ENCODE measurements around the gene ACTRT2. TPM values are rescaled to one million over a fixed set of nuclear protein-coding genes. Genes with fewer than 3 reads are reported as not detected.

Gene ACTRT2
- total RNA-seq, 1 experiment from 2014 or later = not detected

DNA sequence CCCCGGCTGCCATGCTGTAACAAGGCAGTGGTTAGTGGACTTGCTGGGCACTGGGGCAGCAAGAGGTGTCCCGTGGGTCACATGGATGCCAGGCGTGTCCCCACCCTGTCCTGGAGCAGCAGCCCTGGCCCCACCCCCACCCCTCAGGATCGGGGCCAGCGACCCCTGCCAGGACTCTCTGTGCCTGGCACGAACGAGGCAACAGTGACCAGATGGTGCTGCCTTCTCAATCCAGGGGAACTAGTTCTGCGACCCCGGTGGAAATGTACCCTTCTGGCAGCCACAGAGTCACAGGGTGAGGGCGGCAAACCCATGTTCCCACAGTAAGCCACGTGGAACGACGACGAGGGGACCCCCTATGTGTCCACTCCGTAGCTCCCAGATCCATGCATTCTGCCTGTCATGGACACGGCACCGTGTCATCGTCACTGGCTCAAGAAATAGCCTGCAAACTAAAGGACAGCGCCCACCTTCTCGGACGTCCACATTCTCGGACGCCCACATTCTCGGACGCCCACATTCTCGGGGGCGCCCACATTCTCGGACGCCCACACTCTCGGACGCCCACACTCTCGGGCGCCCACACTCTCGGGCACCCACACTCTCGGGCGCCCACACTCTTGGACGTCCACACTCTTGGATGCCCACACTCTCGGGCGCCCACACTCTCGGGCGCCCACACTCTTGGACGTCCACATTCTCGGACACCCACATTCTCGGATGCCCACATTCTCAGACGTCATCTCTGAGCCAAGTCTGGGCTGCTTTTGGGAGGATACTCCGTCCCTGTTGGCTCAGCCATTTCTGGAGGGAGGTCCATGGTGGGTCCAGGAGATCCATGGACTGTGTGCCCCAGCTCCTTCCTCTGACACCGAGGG is 19.6 kb upstream of the ACTRT2 start:
- no CpG with 5 or more reads among the region's 47 CpGs for WGBS (ENCODE audit: extremely low coverage, insufficient read length, low lambda C conversion rate)
- Histone ChIP-seq H3K23me2 (ENCODE audit: insufficient read length, low read depth, low read length, poor library complexity, severe bottlenecking) (peaks cover 3% of the 10 kb centered on the region), H3K4me1 (ENCODE audit: insufficient read depth, low read length) (no peaks in the 10 kb centered on the region), H2BK20ac (ENCODE audit: low read depth, low read length, poor library complexity, severe bottlenecking) (no peak overlapping the region), H4K5ac (ENCODE audit: insufficient read length, low read depth, low read length) (no peak overlapping the region), H3K27ac (ENCODE audit: insufficient read length, low read depth, low read length) (no peak overlapping the region), H4K91ac (ENCODE audit: insufficient read length, low read depth, low read length) (no peak overlapping the region), H3K56ac (ENCODE audit: insufficient read length, low read depth, low read length) (no peak overlapping the region), H3K18ac (ENCODE audit: insufficient read length, low read depth, low read length) (no peak overlapping the region), H3K23ac (ENCODE audit: insufficient read length, low read depth, low read length) (no peak overlapping the region), H3K14ac (ENCODE audit: insufficient read depth, low read length) (no peak overlapping the region), H2BK15ac (ENCODE audit: low read depth, low read length) (no peak overlapping the region), H3K79me1 (ENCODE audit: insufficient read depth, low read depth, low read length, poor library complexity, severe bottlenecking) (no peaks in the 10 kb centered on the region), H4K20me1 (ENCODE audit: control insufficient read depth, insufficient read depth, insufficient read length) (no peaks in the 10 kb centered on the region), H2BK12ac (ENCODE audit: insufficient read length, low read depth, low read length) (no peak overlapping the region), H3K27me3 (ENCODE audit: insufficient read depth, low read length) (no peaks in the 10 kb centered on the region), H2AK5ac (ENCODE audit: insufficient read length, low read length) (no peak overlapping the region), H2BK5ac (ENCODE audit: insufficient read length, low read length) (no peak overlapping the region), H3T11ph (ENCODE audit: low read length) (no peak overlapping the region), H2AFZ (ENCODE audit: low read length) (no peak overlapping the region), H3K9ac (ENCODE audit: extremely low read depth, insufficient read length, low read length) (no peak overlapping the region), H3K4me2 (ENCODE audit: insufficient read depth, insufficient read length, low read length) (no peak overlapping the region), H4K8ac (replicated peaks; ENCODE audit: insufficient read length, low read depth, low read length) (no peak overlapping the region), H3K9me3 (ENCODE audit: control insufficient read depth, low read depth, low read length) (peaks cover 81% of the 10 kb centered on the region), H2BK120ac (ENCODE audit: low read depth, low read length, poor library complexity, severe bottlenecking) (no peak overlapping the region), H3K4ac (ENCODE audit: low read depth, low read length) (no peak overlapping the region), H3K79me2 (ENCODE audit: insufficient read depth, low read length) (no peaks in the 10 kb centered on the region)
- Mint-ChIP-seq H3K4me3 (no peak overlapping the region), H3K27ac (no peak overlapping the region), H3K36me3 (ENCODE audit: insufficient read depth in 1 of 3, low read depth in 3 of 3) (peaks cover 2 to 23% (median 2%) of the 10 kb centered on the region in 3 experiments; a peak in 5 of 7 replicates), H3K9me3 (peaks cover 11 to 88% of the 10 kb centered on the region in 2 experiments), H3K27me3 (ENCODE audit: low read depth) (peaks cover 4% of the 10 kb centered on the region), H3K4me1 (no peaks in the 10 kb centered on the region)
- TF ChIP-seq, protein P1, sequence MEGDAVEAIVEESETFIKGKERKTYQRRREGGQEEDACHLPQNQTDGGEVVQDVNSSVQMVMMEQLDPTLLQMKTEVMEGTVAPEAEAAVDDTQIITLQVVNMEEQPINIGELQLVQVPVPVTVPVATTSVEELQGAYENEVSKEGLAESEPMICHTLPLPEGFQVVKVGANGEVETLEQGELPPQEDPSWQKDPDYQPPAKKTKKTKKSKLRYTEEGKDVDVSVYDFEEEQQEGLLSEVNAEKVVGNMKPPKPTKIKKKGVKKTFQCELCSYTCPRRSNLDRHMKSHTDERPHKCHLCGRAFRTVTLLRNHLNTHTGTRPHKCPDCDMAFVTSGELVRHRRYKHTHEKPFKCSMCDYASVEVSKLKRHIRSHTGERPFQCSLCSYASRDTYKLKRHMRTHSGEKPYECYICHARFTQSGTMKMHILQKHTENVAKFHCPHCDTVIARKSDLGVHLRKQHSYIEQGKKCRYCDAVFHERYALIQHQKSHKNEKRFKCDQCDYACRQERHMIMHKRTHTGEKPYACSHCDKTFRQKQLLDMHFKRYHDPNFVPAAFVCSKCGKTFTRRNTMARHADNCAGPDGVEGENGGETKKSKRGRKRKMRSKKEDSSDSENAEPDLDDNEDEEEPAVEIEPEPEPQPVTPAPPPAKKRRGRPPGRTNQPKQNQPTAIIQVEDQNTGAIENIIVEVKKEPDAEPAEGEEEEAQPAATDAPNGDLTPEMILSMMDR (conservative IDR thresholded peaks at IDR 0.05) = no peak
- no peak for DNase-seq
